COLO668 (cell line): Measurements from ENCODE around the gene USHBP1.
A peak's percentile ranks its signal among the peaks of the same experiment; 100 is the strongest.

Source experiments
- DNase-seq: peaks from one replicate; lab custom pipeline; 2025; ENCODE audit not compliant: unreplicated experiment; lab: John Stamatoyannopoulos, UW

The USHBP1 gene

GRCh38 chr19:17242431-17243208 lies 21.9 kb downstream of the USHBP1 start:
- DNase-seq = no peak

GRCh38 chr19:17240826-17241399 lies 23.6 kb downstream of the USHBP1 start:
- DNase-seq = no peak

GRCh38 chr19:17240062-17240752 lies 24.3 kb downstream of the USHBP1 start:
- no peak for DNase-seq

- no peak for DNase-seq
Measured at GRCh38 chr19:17237747-17238706, 26.5 kb downstream of the USHBP1 start.

GRCh38 chr19:17236811-17237543 lies 27.6 kb downstream of the USHBP1 start:
- DNase-seq = no peak

- DNase-seq = peak; percentile 79
Measured at GRCh38 chr19:17235971-17236777, 28.4 kb downstream of the USHBP1 start.

- DNase-seq = peak; percentile 85
Measured at GRCh38 chr19:17235300-17235970, 29.1 kb downstream of the USHBP1 start.

GRCh38 chr19:17234911-17235299 lies 29.6 kb downstream of the USHBP1 start:
- peak; percentile 74 for DNase-seq

GRCh38 chr19:17232258-17232657 lies 32.3 kb downstream of the USHBP1 start:
- DNase-seq = no peak

GRCh38 chr19:17229890-17230289 lies 34.7 kb downstream of the USHBP1 start:
- no peak for DNase-seq

- DNase-seq = no peak
Measured at GRCh38 chr19:17227798-17228367, 36.7 kb downstream of the USHBP1 start.

GRCh38 chr19:17226002-17226933 lies 38.3 kb downstream of the USHBP1 start, which contains the start of gene OCEL1:
Gene OCEL1, plus strand, starts transcription at chr19:17226226. Its CDS starts 22 bp downstream, at chr19:17226248.
- DNase-seq = peak; percentile 98

- no peak for DNase-seq
Measured at GRCh38 chr19:17225053-17225452, 39.5 kb downstream of the USHBP1 start.

GRCh38 chr19:17220207-17220758 lies 44.3 kb downstream of the USHBP1 start:
- DNase-seq = no peak

GRCh38 chr19:17219286-17219685 lies 45.3 kb downstream of the USHBP1 start:
- DNase-seq = no peak

- peak; percentile 34 for DNase-seq
Measured at GRCh38 chr19:17216058-17216670, 48.4 kb downstream of the USHBP1 start.
